DND-41 (cell line): ENCODE measurements around the gene KLHL1.

Experiments
- CTCF ChIP-seq: IDR thresholded peaks from 2 replicates; pipeline ENCODE4 v1.5.1; 2012; ENCODE audit warnings: borderline replicate concordance, low read length, moderate library complexity, mild to moderate bottlenecking; ENCODE audit not compliant: poor library complexity, severe bottlenecking; ENCODE audit errors: extremely low read depth
- EZH2 ChIP-seq: IDR thresholded peaks from 3 replicates; pipeline ENCODE4 v1.6.1; 2012; ENCODE audit warnings: borderline replicate concordance, low read depth, mild to moderate bottlenecking, moderate library complexity, low read length, inconsistent platforms; ENCODE audit not compliant: severe bottlenecking

DNA sequence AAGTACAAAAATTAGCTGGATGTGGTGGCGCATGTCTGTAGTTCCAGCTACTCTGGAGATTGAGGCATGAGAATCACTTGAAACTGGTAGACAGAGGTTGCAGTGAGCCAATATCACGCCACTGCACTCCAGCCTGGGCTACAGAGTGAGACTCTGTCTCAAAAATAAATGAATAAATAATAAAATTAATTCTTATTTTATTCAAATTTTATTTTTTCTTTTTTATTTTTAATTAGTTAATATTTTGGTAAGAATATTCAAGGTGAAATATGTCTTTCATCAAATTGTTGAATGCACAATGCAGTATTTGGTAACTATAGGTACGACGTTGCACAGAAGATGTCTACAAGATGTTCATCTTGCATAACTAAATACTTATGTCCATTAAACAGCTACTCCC lies 111.2 kb downstream of the KLHL1 start:
- TF ChIP-seq EZH2 (no peak), CTCF (no peak)
